HG03039 (cell line): ENCODE data around the gene TSEN2.
"Not testable (repeated sequence)": the region's sequence is repeated elsewhere in the genome, so short reads cannot be mapped to it uniquely, and the experiment has no call there.

Experiments
- ATAC-seq: cut with Tn5 transposase; IDR thresholded peaks from one replicate; pipeline ENCODE4 v1.9.1; 2021; ENCODE audit warnings: mild to moderate bottlenecking, moderate library complexity; ENCODE audit not compliant: unreplicated experiment

TSEN2 gene

DNA sequence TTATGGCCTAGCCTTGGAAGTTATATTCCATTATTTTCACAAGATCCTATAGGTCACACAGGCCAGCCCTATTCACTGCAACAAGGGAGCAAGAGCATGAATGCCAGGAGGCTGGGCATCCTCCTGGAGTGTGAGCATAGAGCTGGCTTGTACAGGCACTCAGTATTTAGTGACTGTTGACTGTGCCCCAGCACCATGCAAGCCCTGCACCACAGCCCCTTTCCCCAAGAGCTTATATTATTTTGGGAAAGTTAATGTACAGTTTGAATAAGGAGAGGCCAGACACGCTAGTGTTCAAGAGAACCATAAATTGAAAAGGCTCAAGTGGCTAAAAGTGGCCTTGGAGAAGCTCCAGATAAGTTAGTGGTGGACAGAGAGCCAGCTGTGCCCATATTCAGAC is 32.3 kb upstream of the TSEN2 start:
- ATAC-seq, result no peak

- no peak for ATAC-seq
Observed at GRCh38 chr3:12452361-12453330, 31.6 kb upstream of the TSEN2 start.

- no peak for ATAC-seq
Observed at GRCh38 chr3:12454076-12454815, 30.0 kb upstream of the TSEN2 start.

- ATAC-seq, result no peak
Observed at GRCh38 chr3:12454816-12455121, 29.5 kb upstream of the TSEN2 start.

DNA sequence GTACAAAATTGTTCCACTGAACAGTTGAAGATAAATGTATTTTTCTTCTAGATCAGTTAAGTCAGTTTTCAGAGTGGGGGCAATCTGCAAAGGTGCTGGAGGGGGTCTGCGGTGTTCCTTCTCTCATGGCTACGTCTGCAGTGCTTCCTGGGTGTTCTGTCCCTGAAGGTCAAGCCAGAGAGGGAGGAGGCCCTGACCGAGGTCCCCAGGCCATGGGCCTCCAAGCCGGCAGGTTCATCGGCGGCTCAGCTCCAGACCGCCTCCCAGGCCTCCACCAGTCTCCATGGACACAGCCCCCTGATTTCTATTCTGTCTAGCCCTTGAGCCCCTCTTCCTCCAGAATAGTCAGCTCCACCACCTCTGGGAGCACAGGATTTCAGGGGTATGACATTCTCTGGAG is 28.5 kb upstream of the TSEN2 start:
- no peak for ATAC-seq

DNA sequence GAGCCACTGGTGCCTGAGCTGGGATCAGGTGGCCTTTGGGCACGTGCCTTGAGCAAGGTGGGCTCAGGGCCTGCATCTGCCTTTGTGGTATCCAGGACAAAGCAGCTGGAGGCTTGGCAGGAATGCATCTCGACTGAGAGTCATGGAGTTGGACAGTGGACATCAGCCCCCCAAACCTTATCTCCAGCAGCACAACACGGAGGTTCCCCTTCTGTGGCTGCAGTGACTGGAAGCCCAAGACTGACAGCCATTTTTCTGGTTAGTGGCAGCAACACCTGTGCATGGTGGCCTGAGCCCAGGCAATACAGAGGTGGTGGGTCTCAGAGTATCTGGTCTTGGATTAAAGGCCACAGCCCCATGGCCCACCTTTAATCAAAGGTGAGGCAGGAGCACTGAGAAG is 27.8 kb upstream of the TSEN2 start:
- ATAC-seq, result no peak

- not testable (repeated sequence) for ATAC-seq
Observed at GRCh38 chr3:12457380-12457779, 26.9 kb upstream of the TSEN2 start.

DNA sequence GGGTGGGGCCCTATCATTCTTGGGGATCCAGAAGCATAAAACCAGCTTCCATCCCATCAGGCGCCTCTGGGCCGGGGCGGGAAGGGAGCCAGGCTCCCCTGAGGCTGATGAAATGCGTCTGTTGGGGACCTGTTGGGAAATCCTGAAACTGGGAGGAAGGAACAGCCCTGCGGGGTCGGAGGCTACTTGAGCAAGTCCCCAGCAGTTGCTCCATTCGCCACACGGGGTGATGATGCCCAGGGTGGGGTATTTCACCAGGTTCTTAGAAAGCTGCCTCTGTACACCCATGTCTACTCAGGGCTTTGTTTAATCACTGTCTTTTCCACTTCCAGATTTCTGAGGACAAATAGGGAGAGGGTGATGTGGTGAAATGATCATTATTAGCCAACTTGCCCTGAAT is 25.4 kb upstream of the TSEN2 start:
- ATAC-seq, result no peak

- no peak for ATAC-seq
Observed at GRCh38 chr3:12460127-12460526, 24.2 kb upstream of the TSEN2 start.

DNA sequence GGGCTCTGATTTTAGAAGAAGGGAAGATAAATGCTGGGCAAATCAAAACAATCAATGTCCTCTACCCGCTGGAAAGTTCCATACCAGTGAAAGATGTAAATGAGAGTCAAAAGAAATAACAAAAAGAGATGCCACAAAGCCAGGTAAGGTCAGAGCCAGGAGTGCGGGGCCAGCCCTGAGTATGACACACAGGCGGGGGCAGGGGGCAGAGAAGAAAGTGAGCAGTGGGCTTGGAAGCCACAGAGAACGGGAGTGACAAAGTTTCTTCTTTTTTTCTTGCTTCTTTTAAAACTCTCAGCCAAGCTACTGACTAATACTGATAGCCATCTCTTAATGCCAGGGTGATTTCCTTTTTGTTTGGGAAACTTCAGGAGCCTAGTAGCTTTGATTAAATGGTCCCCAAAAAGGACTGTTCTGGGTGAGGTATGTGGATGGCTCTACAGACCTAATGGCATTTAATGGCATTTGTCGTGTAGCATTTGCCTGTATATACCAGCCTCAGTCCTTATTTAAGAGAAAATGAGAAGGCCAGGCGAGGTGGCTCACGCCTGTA is 23.1 kb upstream of the TSEN2 start:
- no peak for ATAC-seq

GRCh38 chr3:12462159-12462947 is 21.9 kb upstream of the TSEN2 start:
- no peak for ATAC-seq

DNA sequence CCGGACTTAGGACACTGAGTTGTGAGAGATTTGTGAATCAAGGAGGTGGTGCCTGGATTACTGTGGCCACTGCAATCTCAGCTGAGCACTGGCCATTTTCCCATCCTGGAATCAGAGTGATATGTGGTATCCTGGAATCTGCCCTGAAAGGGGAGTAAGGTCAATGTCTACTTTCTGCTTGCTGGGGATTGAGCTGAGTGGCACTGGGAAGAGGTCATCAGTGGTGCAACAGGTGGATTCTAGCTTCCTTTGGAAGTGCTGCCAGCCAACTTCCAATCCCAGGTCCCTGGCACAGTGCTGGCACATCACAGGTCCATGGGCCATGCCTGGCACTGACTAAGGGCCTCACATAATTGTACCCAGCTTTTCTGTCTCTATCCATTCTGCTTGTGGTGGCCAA is 20.6 kb upstream of the TSEN2 start:
- no peak for ATAC-seq

GRCh38 chr3:12464181-12464580 is 20.1 kb upstream of the TSEN2 start:
- no peak for ATAC-seq

DNA sequence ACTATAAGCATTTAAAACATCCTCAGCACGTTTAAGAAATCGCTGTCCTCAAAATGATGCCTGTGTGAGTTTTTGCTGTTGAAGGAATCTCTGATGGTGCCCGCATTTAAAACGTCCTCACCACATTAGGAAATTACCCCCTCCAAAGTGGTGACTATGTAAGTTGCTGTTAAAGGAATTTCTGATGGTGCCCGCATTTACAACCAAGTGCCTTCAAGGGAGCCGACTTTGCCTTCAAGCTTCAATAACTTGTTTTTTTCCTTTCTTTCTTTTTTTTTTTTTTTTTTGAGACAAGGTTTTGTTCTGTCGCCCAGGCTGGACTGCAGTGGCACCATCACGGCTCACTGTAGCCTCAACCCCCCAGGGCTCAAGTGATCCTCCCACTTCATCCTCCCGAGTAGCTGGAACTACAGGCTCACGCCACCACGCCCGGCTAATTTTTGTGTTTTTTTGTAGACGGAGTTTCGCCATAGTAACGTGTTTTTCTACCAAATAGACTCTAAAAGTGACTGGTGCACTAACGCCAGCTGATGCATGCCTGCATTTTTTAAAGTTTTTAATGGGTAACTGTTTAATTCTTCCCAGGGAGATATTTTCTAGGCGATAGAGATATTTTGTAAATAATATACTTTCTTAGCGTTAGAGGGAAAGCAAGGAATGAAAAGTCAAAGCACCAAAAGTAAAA is 19.0 kb upstream of the TSEN2 start:
- ATAC-seq, result no peak

GRCh38 chr3:12465836-12466225 is 18.4 kb upstream of the TSEN2 start:
- no peak for ATAC-seq

- ATAC-seq, result no peak
Observed at GRCh38 chr3:12467746-12468145, 16.5 kb upstream of the TSEN2 start.

DNA sequence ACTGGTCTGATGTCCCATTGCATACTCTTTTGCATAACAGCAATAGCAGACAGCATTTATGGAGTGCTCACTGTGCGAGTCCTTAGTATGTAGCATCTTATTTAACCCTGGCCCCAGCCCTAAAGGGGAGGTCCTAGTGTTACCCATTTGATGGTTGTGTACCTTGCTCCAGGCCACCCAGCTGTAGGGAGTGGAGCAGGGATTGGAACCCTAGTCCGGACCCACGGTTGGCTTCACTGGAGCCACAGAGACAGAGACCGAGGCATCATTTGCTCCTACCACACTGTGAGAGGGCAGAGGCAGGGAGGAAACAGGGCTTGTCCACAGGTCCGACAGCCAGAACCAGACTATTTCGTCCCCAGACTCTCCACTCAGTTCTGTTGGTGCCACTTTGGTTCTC is 16.0 kb upstream of the TSEN2 start:
- no peak for ATAC-seq

- ATAC-seq, result no peak
Observed at GRCh38 chr3:12468757-12469156, 15.5 kb upstream of the TSEN2 start.

DNA sequence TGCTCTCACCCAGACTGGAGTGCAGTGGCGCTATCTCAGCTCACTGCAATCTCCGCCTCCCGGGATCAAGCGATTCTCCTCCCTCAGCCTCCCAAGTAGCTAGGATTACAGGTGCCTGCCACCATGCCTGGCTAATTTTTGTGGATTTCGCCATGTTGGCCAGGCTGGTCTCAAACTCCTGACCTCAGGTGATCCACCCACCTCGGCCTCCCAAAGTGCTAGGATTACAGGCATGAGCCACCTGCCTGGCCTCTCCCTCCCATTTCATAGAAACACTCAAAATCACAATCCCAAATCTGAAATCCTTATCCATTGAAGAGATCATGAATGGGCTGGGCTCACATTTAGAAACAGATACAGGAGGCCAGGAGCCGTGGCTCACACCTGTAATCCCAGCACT is 15.1 kb upstream of the TSEN2 start:
- ATAC-seq, result not testable (repeated sequence)

DNA sequence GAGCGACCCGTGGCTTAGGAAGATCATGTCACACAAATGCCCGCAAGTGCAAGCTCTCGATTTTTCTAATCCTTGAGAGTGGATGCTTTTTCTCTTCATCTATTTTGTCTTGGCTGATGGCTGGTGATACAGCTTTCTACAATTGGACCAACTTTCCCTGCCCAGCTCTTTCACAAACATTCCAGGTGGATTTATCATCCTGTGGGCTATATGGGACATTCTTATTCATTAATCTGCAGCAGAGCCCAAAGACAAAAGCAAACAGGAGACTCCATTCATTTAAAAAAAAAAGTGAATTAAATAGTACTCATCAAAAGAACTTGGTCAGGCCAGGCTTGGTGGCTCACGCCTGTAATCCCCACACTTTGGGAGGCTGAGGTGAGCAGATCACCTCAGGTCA is 14.2 kb upstream of the TSEN2 start:
- no peak for ATAC-seq

GRCh38 chr3:12470680-12471079 is 13.6 kb upstream of the TSEN2 start:
- ATAC-seq, result no peak
